AG09309 (cell line): Measurements from ENCODE around the gene KIDINS220.

Experiments used
- DNase-seq: peaks from one replicate; pipeline ENCODE4 v3.0.0-alpha.2; 2010; ENCODE audit warnings: low read depth
- H3K4me3 ChIP-seq: 2 replicates; pipeline ENCODE4 v1.5.1; 2011; ENCODE audit warnings: mild to moderate bottlenecking, low read depth, low read length, moderate library complexity; ENCODE audit not compliant: control insufficient read depth
- CTCF ChIP-seq: IDR thresholded peaks from 2 replicates; pipeline ENCODE4 v1.5.1; 2011; ENCODE audit warnings: mild to moderate bottlenecking, low read depth, low read length, inconsistent platforms; ENCODE audit not compliant: insufficient read depth, control insufficient read depth; ENCODE audit errors: missing control alignments

Gene KIDINS220

GRCh38 chr2:8680822-8681760 lies 156.3 kb downstream of the KIDINS220 start:
- DNase-seq = peak; percentile 77
- H3K4me3 ChIP-seq = peak overlapping the region; percentile 55
- no peak for TF ChIP-seq CTCF

GRCh38 chr2:8679827-8680731 lies 157.3 kb downstream of the KIDINS220 start:
- H3K4me3 ChIP-seq = peak overlapping the region; percentile 68
- TF ChIP-seq CTCF = no peak
- DNase-seq = no peak

- H3K4me3 ChIP-seq = peak overlapping the region; percentile 68
- DNase-seq = no peak
- no peak for TF ChIP-seq CTCF
Observed at GRCh38 chr2:8679567-8679826, 157.9 kb downstream of the KIDINS220 start.
